ENCODE results near the gene NEDD8.

GRCh38 chr14:24264298-24264697, 32.1 kb upstream of the NEDD8 start:
- TF ChIP-seq CTCF (IDR thresholded peaks at IDR 0.05) (no peak), EZH2 (IDR thresholded peaks at IDR 0.05; ENCODE audit: borderline replicate concordance, insufficient read depth, low read depth, low read length, poor library complexity, severe bottlenecking) (no peak)
